NCI-H128 (cell line): ENCODE measurements around the gene ELOVL5.
A peak's percentile ranks its signal among the peaks of the same experiment; 100 is the strongest.
"Not testable (repeated sequence)": the region's sequence is repeated elsewhere in the genome, so short reads cannot be mapped to it uniquely, and the experiment has no call there.

Source experiments
- DNase-seq: peaks from one replicate; lab custom pipeline; 2025; ENCODE audit not compliant: unreplicated experiment; lab: John Stamatoyannopoulos, UW

ELOVL5 gene

DNA sequence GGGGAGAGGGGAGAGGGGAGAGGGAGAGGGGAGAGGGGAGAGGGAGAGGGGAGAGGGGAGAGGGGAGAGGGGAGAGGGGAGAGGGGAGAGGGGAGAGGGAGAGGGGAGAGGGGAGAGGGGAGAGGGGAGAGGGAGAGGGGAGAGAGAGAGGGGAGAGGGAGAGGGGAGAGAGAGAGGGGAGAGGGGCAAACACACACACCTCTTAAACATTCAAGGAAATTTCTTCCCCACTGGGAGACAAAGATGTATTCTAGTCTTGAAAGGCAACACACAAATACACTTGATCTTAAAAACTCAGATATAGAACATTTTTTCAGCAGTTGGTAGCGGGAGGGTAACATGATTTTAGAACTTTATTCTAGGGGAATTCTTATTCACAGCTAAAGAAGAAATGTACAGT is 42.5 kb downstream of the ELOVL5 start:
- DNase-seq: not testable (repeated sequence)

DNA sequence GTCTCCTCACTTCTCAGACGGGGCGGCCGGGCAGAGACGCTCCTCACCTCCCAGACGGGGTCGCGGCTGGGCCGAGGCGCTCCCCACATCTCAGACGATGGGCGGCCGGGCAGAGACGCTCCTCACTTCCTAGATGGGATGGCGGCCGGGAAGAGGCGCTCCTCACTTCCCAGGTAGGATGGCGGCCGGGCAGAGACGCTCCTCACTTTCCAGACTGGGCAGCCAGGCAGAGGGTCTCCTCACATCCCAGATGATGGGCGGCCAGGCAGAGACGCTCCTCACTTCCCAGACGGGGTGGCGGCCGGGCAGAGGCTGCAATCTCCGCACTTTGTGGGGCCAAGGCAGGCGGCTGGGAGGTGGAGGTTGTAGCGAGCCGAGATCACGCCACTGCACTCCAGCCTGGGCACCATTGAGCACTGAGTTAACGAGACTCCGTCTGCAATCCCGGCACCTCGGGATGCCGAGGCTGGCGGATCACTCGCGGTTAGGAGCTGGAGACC is 43.2 kb downstream of the ELOVL5 start:
- not testable (repeated sequence) for DNase-seq

DNA sequence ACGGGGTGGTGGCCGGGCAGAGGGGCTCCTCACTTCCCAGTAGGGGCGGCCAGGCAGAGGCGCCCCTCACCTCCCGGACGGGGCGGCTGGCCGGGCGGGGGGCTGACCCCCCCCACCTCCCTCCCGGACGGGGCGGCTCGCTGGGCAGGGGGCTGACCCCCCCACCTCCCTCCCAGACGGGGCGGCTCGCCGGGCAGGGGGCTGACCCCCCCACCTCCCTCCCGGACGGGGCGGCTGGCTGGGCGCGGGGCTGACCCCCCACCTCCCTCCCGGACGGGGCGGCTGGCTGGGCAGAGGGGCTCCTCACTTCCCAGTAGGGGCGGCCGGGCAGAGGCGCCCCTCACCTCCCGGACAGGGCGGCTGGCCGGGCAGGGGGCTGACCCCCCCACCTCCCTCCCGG is 43.8 kb downstream of the ELOVL5 start:
- not testable (repeated sequence) for DNase-seq

DNA sequence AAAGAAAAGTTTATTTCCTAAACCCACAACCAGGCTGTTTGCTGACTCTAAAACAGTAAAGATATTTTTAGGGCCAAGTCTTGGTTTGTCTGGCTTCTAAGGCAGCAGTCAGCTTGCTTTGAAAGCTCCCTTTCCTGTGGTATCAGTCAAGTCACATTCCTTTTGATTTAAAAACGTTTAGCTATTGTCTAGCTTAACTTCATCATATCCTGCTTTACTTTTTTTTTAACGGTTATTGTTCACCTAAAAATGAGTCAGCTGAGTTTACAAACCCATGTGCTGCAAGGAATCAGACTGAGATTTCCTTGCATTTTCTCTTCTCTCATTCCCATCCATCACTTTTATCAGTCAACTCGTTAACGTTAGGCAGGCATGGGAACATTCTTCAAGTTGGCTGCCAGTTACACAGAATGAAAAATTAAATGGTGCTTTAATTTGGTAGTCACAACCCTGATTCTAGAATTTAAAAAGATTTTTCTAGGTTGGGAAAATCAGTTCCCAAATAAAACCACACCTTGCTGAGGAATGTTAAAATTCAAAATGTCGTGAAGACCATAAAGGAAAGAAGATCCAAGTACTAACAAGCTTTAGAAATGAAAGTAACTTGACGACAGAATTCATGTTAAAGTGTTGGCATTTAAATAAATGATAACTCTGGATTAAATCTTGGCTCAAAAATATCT is 45.9 kb downstream of the ELOVL5 start:
- no peak for DNase-seq

DNA sequence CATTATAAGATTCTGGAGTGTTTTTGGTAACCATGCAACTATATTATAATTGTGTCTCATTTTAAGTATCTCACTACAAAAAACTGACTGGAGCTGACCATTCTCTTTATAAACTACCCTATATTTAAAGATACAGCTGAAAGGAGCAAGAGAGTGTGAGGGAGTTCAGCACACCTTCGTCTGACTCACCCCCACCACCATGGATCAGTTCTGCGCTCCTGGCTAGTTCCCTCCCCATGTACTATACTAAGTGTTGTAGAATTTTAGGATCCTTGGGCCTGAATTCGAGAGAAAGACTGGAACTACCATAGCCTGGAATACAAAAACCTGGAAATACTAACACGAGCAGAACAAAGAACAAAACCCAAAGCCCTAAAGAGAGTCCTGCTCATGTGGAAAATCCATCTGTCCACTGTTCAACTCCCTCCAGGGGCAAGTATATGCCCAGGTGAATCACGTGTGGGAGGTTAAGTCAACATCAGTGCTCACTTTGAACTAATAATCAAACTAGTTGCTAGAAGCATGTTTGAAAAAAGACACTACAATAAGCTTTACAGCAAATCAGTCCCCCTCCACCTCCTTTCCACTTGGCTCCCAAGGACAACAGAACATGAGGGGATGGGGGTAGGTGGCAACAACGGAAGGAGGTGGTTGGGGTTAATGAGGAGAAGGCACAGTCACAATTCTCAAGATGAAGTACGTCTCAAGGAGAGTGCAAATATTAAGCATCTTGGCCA is 46.8 kb downstream of the ELOVL5 start:
- DNase-seq: no peak

DNA sequence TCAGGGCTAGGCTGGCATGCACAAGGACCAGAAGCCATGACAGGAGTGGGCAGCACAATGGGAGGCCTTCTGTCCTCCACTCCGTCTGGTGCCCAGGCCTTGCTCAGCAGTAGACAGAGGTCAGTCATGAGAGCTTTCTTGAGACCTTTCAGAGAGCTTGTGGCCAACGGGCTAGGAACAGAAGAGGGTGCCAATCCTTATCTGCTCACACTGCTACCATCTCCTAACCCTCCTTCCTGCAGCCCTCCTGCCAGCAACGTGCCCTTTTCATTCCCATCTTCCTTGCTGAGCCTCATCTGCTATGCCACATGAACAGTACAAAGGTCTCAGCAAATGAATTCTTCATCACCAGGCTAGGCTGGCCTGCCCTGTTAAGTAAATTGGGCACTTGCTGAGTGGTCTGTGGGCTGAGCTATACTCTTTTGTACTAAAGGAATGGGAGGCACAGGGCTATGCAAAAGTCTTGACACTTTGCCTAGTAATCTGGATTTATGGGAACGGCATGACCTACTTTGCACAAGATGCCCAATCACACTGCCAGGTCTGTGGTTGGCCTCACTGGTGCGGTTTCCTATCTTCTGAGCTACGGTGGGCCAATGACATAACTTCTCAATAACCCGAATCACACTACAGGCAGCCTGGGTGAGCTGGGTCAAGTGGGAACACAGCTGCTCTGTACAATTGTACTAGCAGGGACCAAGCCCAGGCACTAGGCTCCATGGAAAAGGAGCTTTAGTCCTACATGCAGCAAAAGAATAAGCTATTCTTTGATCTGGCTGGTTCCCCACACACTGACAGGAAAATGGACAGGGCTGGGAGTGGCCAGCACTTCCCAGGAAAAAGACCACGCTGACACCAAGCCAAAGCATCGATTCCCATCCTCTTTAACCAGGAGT is 47.8 kb downstream of the ELOVL5 start:
- DNase-seq: no peak

DNA sequence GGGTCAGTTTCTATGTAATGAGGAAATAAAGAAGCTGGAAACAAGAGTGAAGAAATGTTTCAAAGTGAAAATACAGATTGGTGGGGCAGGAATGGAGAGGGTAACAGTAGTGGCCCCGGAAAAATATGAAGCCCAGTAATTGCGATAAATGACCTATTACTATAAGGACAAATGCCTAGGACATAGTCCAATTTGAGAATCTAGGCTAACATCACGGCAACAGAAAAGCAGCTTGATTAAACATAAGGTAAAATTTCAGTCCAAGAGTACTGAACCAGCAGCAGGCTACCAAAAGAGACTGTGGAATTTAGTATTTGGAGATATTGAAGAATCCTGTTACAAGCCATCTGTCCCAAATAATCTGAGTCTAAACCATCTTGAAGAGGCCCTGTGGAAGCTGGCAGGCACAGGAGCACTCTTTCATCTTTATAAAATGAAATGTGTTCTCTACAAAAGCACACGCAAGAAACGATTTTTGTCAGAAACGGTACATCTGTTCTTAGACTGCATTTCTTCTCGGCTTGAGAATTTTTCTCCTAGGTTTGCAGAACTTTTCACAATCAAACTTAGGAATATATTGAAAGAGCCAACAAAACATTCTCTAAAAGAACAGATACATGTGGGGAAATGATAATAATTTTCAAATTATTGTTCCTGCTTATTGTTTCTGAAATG is 49.3 kb downstream of the ELOVL5 start:
- DNase-seq: no peak

DNA sequence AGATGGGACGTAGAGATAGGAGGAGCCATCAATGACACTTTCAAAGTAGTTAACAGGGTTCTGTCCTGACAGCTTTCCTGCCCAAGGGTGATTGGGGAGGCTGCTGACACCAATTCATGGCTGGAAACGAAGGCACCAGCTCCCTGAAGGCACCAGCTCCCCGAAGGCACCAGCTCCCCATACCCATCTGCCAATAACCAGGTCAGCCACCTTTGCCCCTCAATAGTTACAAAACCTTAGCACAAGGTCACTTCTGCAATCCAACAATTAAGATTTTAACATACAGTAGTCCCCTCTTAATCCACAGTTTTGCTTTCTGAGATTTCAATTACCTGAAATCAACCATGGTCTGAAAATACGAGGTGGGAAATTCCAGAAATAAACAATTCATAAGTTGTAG is 51.7 kb downstream of the ELOVL5 start:
- no peak for DNase-seq

DNA sequence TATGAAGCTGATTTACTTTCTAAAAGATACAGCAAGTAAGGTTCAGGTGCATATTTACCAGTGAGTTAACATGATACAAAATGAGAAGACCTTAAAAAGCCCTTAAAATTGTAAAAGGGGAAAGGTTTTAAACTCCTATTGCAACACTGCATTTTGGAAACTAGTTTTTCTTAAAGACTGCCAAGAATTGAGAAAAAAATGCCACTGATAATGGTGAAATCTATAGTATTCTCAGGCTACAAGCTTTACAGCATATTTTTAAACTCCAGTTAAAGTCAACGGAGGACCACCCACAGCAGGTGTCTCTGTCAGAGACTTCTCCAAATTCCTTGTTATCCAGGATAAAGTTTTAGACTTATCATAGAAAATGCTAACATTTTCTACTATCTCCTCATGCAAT is 53.6 kb downstream of the ELOVL5 start:
- no peak for DNase-seq

DNA sequence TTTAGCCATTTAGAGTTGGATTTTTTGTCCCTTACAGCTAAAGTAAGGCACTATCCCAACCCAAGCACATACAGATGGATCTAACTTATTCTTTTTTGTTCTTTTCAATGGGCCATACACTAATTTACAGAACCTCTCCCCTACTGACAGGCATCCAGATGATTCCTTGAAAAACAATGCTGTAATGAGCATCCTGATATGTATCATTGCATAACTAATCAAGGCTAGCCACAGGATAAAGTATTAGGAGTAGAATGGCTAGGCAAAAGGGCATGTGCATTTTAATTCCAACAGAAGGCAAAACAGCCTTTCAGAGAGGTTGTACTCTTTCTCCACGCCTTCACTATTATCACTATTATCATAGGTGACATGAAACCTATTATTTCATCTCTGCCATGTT is 54.1 kb downstream of the ELOVL5 start:
- no peak for DNase-seq

DNA sequence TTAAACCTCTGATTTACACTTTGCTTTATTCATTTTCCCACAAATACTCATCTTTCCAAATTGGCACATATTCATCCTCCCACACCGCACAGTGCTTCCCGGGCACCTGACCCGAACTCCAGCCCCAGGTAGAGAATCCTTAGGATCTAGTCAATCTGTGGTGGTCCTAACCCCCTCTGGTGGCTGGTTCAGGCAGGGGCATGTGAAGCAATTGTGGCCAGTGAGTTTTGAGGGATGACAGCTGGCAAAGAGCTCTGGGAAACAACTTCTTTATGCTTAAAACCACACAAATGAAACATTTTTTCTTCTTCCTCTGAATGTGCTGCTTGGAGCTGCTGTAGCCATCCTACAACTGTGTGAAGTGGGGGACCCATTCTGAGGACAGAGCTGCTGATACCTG is 54.7 kb downstream of the ELOVL5 start:
- DNase-seq: no peak

DNA sequence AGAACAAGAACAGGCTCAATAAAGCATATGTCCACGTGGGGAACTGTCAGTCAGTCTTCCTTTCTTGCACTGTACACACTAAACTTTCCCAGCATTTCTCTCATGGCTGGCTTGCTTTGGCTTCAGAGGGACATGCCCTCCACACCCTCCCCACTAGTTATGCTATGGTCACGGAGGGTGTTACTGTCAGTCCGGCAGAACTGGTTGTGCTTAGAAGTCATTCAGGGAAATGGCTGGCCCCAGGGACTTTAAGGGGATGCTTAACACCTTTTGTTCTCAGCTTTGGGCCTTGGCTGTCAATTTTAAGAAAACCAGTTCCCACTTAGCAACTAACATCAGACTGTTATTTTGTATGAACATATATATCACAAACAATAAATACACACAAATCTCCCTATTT is 55.1 kb downstream of the ELOVL5 start:
- DNase-seq: no peak

DNA sequence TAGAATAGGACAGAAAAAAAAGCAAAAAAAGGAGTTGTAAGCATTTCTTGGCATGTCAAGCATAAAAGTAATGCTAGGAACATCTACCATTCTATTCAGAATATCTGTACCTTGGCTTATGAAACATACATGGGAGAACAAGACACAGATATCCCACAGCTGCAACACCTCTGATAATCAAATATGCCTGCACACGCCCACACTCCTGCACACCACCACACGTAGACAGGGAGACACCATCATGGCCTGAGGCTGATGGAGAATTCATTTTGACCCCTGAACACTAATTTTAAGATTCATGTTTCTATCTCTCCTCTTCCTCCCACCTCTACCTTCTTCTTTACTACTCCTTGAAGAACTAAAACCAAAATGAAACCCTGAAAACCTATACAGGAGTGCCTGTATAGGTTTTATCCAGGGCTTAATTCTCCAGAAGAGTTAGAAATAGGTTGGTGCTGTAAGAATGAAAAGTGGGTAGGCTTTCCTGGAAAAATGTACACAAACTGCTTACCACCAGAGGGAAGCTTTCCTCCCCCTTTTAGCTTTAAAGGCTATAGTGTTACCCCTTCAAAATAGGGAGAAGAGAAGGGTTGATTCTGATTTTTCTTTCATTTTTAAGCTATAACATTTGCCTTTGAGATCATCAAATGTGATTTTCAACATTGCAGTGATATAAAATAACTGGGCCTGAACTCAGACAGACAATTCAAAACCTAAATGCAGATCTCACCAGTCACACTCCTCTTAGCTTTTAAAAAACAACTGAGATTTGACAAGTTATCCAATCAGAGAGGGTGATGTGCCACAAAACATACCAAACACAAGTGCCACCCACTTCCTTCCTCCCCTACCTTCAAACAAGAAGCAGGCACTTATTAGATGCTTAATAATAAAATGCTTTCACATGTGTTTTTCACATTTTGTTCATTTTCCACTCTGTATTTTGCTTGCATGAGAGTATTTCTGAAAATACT is 57.9 kb downstream of the ELOVL5 start:
- DNase-seq: no peak

DNA sequence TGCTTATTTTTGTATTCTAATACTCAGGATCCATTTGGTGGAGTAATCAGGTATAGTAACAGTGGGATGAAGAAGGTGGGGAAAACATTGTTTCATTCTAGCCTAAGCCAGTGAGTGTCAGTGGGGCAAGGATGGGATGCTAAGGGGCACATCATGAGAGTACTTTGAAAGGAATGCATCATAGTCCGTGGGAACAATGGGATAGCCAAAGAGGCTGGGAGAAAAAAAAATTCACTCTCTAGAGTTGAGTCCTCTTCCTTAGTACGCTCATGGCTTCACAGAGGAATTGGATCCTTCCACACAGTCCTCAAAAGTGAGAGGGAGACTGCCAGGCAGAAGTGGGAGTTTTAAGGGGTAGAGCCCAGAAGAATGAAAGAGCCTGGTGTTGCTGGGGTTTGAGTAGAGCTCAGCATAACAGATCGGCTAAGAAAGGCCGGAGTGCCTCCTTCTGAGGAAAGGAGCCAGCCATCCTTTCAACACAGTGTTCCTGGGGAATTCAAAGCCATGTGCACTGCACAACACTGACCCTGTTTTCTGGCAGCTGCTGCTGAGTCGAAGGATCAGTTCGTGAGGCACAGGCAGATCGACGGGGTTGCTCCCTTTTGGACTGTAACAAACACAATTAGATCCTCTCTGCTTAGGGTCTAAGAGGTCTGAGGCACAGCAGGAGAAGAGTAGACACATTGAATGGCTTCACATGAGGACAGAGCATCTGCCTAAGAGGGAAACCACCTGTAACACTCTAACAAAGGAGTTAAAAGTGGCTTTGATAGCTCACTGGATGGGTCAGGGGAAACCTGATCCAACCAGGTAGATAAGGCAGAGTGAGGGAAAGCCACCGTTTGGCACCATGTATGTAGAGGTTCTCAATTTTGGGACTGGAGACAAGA is 61.2 kb downstream of the ELOVL5 start:
- peak; percentile 41 for DNase-seq

DNA sequence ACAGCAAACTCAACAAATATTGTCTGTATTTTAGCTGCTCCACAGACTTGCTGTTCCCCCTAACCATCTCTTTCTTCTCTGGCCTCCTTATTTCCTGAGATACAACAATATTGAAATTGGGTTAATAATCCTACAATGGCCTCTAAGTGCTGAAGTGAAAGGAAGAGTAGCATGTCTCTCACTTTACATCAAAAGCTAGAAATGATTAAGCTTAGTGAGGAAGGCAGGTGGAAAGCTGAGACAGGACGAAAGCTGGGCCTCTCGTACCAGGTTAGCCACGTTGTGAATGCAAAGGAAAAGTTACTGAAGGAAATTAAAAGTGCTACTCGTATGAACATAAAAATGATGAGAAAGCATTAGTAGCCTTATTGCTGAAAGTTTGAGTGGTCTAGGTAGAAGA is 63.8 kb downstream of the ELOVL5 start:
- DNase-seq: no peak

DNA sequence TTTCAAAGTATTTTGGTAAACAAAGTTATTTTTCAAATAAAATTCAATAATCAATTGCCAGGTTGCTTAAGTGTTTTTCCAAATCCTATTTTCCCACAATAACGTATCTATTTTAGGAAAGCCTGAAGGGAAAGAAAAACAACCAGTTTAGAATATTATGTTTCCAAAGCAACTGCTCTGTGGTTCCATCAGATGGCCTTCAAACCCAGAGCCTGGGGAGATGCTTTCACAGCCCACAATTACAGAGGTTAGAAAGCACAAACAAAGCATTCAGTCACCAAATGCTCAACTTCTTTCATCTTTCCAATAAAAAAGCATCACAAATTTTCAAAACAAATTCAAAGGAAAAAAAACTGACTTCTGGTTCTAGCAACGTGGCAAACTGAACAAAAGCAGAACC is 66.0 kb downstream of the ELOVL5 start:
- no peak for DNase-seq

DNA sequence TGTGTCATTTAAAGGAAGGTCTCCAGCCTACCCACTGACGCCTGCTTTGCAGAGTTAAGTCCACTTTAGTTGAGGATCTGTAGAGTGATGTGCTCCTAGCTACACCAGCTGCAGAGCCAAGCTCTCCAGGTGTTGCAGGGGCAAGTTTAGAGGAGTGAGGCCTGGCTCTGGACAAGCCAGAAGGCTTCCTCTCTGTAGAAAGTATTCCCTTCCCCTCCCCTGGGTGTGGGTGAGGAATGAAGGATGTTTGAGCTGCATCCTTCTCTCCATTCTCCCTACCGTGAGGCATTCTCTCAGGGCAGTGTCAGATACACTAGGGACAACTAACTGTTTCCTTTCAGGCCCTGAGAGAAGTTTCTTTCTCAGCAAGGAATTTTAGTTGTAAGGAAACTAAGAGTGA is 66.5 kb downstream of the ELOVL5 start:
- DNase-seq: no peak

DNA sequence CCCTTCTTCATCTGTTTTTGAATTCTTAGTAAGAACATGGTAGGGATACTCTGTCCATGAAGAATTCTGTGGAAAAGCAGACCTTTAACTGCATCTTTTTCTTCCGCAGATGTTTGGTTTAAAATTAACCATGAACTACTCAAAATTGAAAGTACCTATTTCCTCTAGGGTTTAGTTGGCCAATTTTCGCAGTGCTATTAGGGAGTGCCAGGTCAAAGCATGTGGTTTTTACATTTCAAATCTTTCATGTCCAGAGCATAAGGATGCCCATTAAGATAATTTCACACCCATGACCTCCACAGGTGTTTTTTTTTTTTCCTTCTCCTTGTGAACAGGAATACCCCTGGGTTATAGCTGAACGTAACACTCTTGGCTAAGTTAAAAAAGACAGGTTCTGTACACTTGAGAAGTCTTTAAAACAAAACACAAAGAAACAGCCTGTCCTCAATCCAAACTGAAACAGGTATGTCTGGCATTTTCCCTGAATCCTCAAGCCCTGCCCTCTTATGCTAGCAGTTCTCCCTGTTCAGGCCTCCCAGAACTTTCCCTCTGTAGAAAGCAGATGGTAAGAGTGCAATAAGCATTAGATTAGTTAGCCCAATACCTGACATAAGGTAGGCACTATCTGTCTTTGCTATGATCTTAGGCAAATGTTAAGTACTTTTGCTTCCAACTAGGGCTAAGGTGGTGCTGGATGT is 67.1 kb downstream of the ELOVL5 start:
- DNase-seq: no peak
